Spleen (tissue), 7 donors: ENCODE data around the gene LDLRAD4.

Source experiments
- POLR2AphosphoS5 ChIP-seq, 3 donors: sonication (generic); formaldehyde crosslinking; IDR thresholded peaks; one replicate each; pipeline ENCODE4 v1.5.1; 2017; ENCODE audit warnings: antibody characterized with exemption in 3 of 3
- TF ChIP-seq, protein P1 (sequence below), 11 experiments: fragments of 200-600 bp in 7 of 11; fragments of 450-650 bp in 4 of 11; sonication (generic) in 4 of 11; IDR thresholded peaks in 8 of 11; conservative IDR thresholded peaks in 3 of 11; 1 replicate in 7 of 11; 2 replicates in 4 of 11; pipeline versions ENCODE4 v1.4.0 to v1.8.0; 2016 to 2021; ENCODE audit warnings: antibody characterized with exemption in 11 of 11, inconsistent platforms in 4 of 11, mild to moderate bottlenecking in 1 of 11
- donor health status: DM: no; HTN: no; CAD: no; lungs with moderate emphysema.
- donor health status: DM: no; HTN: no; CAD: no.
- donor health status: DM: no; HTN: no; CAD: no.

GRCh38 chr18:13433125-13433524, 214.6 kb downstream of the LDLRAD4 start:
- TF ChIP-seq, protein P1, sequence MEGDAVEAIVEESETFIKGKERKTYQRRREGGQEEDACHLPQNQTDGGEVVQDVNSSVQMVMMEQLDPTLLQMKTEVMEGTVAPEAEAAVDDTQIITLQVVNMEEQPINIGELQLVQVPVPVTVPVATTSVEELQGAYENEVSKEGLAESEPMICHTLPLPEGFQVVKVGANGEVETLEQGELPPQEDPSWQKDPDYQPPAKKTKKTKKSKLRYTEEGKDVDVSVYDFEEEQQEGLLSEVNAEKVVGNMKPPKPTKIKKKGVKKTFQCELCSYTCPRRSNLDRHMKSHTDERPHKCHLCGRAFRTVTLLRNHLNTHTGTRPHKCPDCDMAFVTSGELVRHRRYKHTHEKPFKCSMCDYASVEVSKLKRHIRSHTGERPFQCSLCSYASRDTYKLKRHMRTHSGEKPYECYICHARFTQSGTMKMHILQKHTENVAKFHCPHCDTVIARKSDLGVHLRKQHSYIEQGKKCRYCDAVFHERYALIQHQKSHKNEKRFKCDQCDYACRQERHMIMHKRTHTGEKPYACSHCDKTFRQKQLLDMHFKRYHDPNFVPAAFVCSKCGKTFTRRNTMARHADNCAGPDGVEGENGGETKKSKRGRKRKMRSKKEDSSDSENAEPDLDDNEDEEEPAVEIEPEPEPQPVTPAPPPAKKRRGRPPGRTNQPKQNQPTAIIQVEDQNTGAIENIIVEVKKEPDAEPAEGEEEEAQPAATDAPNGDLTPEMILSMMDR (IDR thresholded peaks at IDR 0.05 in 8 of 11, conservative IDR thresholded peaks at IDR 0.05 in 3 of 11), result no peak
- no peak for TF ChIP-seq POLR2AphosphoS5 (IDR thresholded peaks at IDR 0.05)
